Left ventricle myocardium inferior (tissue), 1 donor: Measurements from ENCODE around the gene TBRG4. TPM values are rescaled to one million over a fixed set of nuclear protein-coding genes. Genes with fewer than 3 reads are reported as not detected.

ENCODE experiments used
- DNase-seq: peaks from one replicate; pipeline ENCODE4 v3.0.0-alpha.2; 2020
- H3K27ac ChIP-seq: fragments of 200-600 bp; replicated peaks from 2 replicates; pipeline ENCODE4 v1.8.0; 2021
- H3K27me3 ChIP-seq: fragments of 200-600 bp; 2 replicates; pipeline ENCODE4 v1.8.0; 2021; ENCODE audit warnings: low read depth
- H3K36me3 ChIP-seq: fragments of 200-600 bp; 2 replicates; pipeline ENCODE4 v1.8.0; 2021
- H3K4me1 ChIP-seq: fragments of 200-600 bp; 2 replicates; pipeline ENCODE4 v1.8.0; 2021
- H3K4me3 ChIP-seq: fragments of 200-600 bp; 2 replicates; pipeline ENCODE4 v1.8.0; 2021; ENCODE audit warnings: mild to moderate bottlenecking, moderate library complexity
- H3K9me3 ChIP-seq: fragments of 200-600 bp; replicated peaks from 2 replicates; pipeline ENCODE4 v1.8.0; 2021
- CTCF ChIP-seq: fragments of 200-600 bp; IDR thresholded peaks from 2 replicates; pipeline ENCODE4 v1.8.0; 2021; ENCODE audit warnings: antibody characterized with exemption, mild to moderate bottlenecking, borderline replicate concordance
- intact Hi-C: fragments of 100-400 bp; cut with micrococcal nuclease; formaldehyde crosslinking; loops from one replicate; pipeline ENCODE4 v1.11.0; 2022
- total RNA-seq: library from RNA; stranded (reverse); fragmentation: NEBNext Ultra II Directional; extraction: Animal tissue kit (Norgen Biotek cat#: 25700); gene quantifications from one replicate; pipeline ENCODE4 v1.2.1, GENCODE V29; 2021
- donor health status: DM: no; HTN: yes; CAD: no; lungs with severe emphysema.

The TBRG4 gene
- total RNA-seq, 1 donor from 2014 or later, result 79.3 TPM

- no peak for TF ChIP-seq CTCF
- Histone ChIP-seq H3K9me3 (no peaks in the 10 kb centered on the region), H3K36me3 (peaks cover 91% of the 10 kb centered on the region), H3K4me1 (peaks cover 18% of the 10 kb centered on the region), H3K4me3 (no peak overlapping the region), H3K27ac (no peak overlapping the region), H3K27me3 (no peaks in the 10 kb centered on the region)
- intact Hi-C loops, result no loop called here
- DNase-seq, result no peak
These were observed 43.1 kb downstream of the TBRG4 start for GRCh38 chr7:45068236-45069023.

- Histone ChIP-seq H3K36me3 (peaks cover 83% of the 10 kb centered on the region), H3K4me3 (no peak overlapping the region), H3K27ac (no peak overlapping the region), H3K27me3 (no peaks in the 10 kb centered on the region), H3K4me1 (peaks cover 13% of the 10 kb centered on the region), H3K9me3 (no peaks in the 10 kb centered on the region)
- TF ChIP-seq CTCF, result no peak
- intact Hi-C loops, result no loop called here
- DNase-seq, result no peak
These were observed 43.9 kb downstream of the TBRG4 start for GRCh38 chr7:45067582-45067981.

GRCh38 chr7:45066409-45066808, 45.1 kb downstream of the TBRG4 start:
- Histone ChIP-seq H3K4me3 (no peak overlapping the region), H3K4me1 (peaks cover 13% of the 10 kb centered on the region), H3K27ac (no peak overlapping the region), H3K36me3 (peaks cover 71% of the 10 kb centered on the region), H3K9me3 (no peaks in the 10 kb centered on the region), H3K27me3 (no peaks in the 10 kb centered on the region)
- no peak for DNase-seq
- intact Hi-C loops, result no loop called here
- TF ChIP-seq CTCF, result no peak

GRCh38 chr7:45065031-45065995, 46.2 kb downstream of the TBRG4 start:
- Histone ChIP-seq H3K9me3 (no peaks in the 10 kb centered on the region), H3K4me1 (peaks cover 13% of the 10 kb centered on the region), H3K4me3 (no peak overlapping the region), H3K27ac (peak overlapping the region; percentile 4), H3K27me3 (no peaks in the 10 kb centered on the region), H3K36me3 (peaks cover 61% of the 10 kb centered on the region)
- intact Hi-C loops, result no loop called here
- no peak for TF ChIP-seq CTCF
- DNase-seq, result no peak

- H3K27ac ChIP-seq, result no peak overlapping the region
- H3K4me1 ChIP-seq, result peaks cover 13% of the 10 kb centered on the region
- no peak for TF ChIP-seq CTCF
- intact Hi-C loops, result no loop called here
- no peak overlapping the region for H3K4me3 ChIP-seq
- no peaks in the 10 kb centered on the region for H3K9me3 ChIP-seq
- H3K36me3 ChIP-seq, result peaks cover 50% of the 10 kb centered on the region
- no peak for DNase-seq
- H3K27me3 ChIP-seq, result no peaks in the 10 kb centered on the region
These were observed 47.3 kb downstream of the TBRG4 start for GRCh38 chr7:45064047-45064725.
